ENCODE results near the gene NRARP.

DNA sequence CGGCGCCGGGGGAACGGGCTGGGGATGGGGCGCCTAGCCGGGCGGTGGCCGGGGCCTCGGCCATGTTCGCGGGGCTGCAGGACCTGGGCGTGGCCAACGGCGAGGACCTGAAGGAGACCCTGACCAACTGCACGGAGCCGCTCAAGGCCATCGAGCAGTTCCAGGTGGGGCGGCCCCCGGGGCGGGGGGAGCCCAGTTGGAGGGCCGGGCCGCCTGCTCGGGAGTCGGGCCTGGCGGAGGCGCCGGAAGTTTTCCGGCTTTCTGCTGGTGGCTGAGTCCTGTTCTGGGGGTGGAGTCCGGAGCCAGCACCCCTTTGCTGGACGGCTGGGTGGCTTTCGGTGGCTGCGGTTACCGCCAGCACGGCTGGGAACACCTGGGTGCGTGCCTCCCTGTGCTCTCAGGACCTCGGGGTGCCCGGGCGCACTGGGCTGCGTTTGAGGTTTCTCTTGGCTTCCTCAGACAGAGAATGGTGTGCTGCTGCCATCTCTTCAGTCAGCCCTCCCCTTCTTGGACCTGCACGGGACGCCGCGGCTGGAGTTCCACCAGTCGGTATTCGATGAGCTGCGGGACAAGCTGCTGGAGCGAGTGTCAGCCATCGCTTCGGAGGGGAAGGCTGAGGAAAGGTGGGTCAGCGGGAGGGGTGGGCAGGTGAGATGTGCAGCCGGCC lies 46.5 kb downstream of the NRARP start:
- TF ChIP-seq, protein P1, sequence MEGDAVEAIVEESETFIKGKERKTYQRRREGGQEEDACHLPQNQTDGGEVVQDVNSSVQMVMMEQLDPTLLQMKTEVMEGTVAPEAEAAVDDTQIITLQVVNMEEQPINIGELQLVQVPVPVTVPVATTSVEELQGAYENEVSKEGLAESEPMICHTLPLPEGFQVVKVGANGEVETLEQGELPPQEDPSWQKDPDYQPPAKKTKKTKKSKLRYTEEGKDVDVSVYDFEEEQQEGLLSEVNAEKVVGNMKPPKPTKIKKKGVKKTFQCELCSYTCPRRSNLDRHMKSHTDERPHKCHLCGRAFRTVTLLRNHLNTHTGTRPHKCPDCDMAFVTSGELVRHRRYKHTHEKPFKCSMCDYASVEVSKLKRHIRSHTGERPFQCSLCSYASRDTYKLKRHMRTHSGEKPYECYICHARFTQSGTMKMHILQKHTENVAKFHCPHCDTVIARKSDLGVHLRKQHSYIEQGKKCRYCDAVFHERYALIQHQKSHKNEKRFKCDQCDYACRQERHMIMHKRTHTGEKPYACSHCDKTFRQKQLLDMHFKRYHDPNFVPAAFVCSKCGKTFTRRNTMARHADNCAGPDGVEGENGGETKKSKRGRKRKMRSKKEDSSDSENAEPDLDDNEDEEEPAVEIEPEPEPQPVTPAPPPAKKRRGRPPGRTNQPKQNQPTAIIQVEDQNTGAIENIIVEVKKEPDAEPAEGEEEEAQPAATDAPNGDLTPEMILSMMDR (conservative IDR thresholded peaks at IDR 0.05; ENCODE audit: low read depth, low read length), result no peak
- TF ChIP-seq EZH2 (IDR thresholded peaks at IDR 0.05; ENCODE audit: borderline replicate concordance, low read depth, low read length, poor library complexity, severe bottlenecking), result no peak
